Activated CD4-positive, alpha-beta T cell treated with anti-CD3 and anti-CD28 coated beads for 36 hours (primary cell): ENCODE measurements around the gene M1AP. TPM values are rescaled to one million over a fixed set of nuclear protein-coding genes. Genes with fewer than 3 reads are reported as not detected.

ENCODE experiments used
- ATAC-seq: fragments of 200-7000 bp; cut with Tn5 transposase; one replicate; pipeline ENCODE4 v1.10.0; 2021; ENCODE audit warnings: mild to moderate bottlenecking, moderate library complexity
- CTCF ChIA-PET: fragments of 350-600 bp; sonication (Branson Sonifier 250); formaldehyde crosslinking; loops from one replicate; lab custom pipeline; 2021; ENCODE audit warnings: antibody characterized with exemption; lab: Charles Lee
- POLR2A ChIA-PET: fragments of 350-600 bp; sonication (Branson Sonifier 250); formaldehyde crosslinking; loops from one replicate; lab custom pipeline; 2021; ENCODE audit warnings: antibody characterized with exemption, inconsistent platforms; lab: Charles Lee
- DNase-seq: peaks from one replicate; pipeline ENCODE4 v3.0.0-alpha.2; 2020
- H3K27ac Mint-ChIP-seq: one replicate; pipeline ENCODE4 v1.8.0; 2021; ENCODE audit warnings: mixed read lengths
- H3K27me3 Mint-ChIP-seq: one replicate; pipeline ENCODE4 v1.8.0; 2021; ENCODE audit warnings: mixed read lengths
- H3K36me3 Mint-ChIP-seq: one replicate; pipeline ENCODE4 v1.8.0; 2021; ENCODE audit warnings: low read depth, mixed read lengths
- H3K4me1 Mint-ChIP-seq: one replicate; pipeline ENCODE4 v1.8.0; 2021; ENCODE audit warnings: mixed read lengths
- H3K4me3 Mint-ChIP-seq: one replicate; pipeline ENCODE4 v1.8.0; 2021; ENCODE audit warnings: mild to moderate bottlenecking, moderate library complexity, mixed read lengths
- H3K9me3 Mint-ChIP-seq: one replicate; pipeline ENCODE4 v1.8.0; 2021; ENCODE audit warnings: low read depth, mixed read lengths
- intact Hi-C, 2 experiments: fragments of 100-400 bp; cut with DNase I in 1 of 2; cut with micrococcal nuclease in 1 of 2; formaldehyde crosslinking; loops; one replicate each; pipeline versions ENCODE4 v1.14.2 to v1.15.1; 2022 to 2024; cut with DNase I, micrococcal nuclease
- total RNA-seq, 2 experiments: library from RNA; stranded (reverse); gene quantifications; one replicate each; pipeline ENCODE4 v1.2.3, GENCODE V29; 2021

The M1AP gene
- total RNA-seq, 2 experiments from 2014 or later = 0.18 to 0.33 TPM

DNA sequence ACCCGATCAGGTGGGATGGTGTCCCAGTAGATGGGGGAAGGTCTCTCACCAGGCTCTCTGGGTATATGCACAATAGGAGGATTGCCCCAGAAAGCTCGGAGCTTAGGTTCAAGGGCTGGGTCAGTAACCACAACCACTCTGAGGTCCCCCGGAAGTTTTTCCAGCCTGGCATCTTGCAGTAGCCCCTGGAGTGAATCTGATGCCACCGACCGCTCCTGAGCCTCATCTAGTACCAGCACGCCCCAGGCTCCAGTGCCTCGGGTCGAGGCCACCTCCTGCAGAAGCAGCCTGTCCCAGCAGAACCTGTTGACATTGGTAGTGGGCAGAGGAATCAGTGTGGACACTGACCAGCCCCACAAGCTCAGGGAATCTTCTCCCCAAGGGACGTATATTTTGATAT is 124.1 kb downstream of the M1AP start:
- no peak overlapping the region for H3K27ac Mint-ChIP-seq
- no peak for ATAC-seq
- CTCF ChIA-PET = no interaction called here
- intact Hi-C loops = no loop called here
- peaks cover 32% of the 10 kb centered on the region for H3K36me3 Mint-ChIP-seq
- DNase-seq = no peak
- POLR2A ChIA-PET = no interaction called here
- H3K9me3 Mint-ChIP-seq = no peaks in the 10 kb centered on the region
- peaks cover 17% of the 10 kb centered on the region for H3K27me3 Mint-ChIP-seq
- H3K4me1 Mint-ChIP-seq = peaks cover 19% of the 10 kb centered on the region
- no peak overlapping the region for H3K4me3 Mint-ChIP-seq

DNA sequence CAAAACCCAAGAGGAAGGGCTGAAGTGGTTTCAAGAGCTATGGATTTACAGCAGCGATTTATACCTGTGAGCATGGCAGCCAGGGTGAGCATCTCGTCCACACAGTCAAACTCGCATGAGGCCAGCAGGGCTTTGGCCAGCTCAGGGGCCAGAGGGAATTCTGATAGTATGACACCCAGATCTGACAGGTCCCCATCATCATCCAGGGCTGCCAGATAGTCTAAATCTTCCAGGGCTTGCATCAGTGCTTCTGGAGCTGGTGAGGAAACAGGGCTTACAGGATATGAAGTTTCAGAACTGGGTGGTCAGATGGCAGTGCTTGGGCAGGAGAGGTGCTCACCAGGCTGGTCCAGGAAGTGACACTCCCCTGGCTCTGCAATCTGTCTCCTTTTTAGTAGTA is 125.6 kb downstream of the M1AP start:
- CTCF ChIA-PET = no interaction called here
- peaks cover 30% of the 10 kb centered on the region for H3K27me3 Mint-ChIP-seq
- ATAC-seq = no peak

DNA sequence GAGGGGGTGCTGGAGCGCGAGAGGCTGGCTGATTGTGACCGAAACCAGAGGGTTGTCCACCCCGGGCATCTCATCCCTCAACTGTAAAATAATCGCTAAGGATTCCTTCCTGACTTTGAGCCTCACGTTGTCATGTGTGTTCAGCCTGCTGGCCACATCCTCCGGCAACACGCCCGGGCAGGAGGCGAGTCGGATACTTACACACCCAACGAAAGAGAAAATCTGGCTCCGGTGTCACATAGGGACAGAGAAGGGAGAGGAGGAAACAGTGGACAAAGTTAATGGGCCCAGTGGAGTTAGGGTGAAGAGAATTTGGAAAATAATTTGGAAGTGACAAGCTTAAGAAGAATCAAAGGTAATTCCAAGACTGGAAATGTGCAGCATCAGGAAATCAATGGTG is 131.5 kb downstream of the M1AP start:
- no peak for ATAC-seq
- POLR2A ChIA-PET = interaction anchor here (1.0 to 1.6 kb wide), 2 partner anchors 10 to 13 kb away, joined by 3 read pairs; partner anchors contain the start of genes AUP1 and HTRA2

More for the DNA sequence above, 125.6 kb downstream of the M1AP start:
- Mint-ChIP-seq H3K4me1 (peaks cover 10% of the 10 kb centered on the region), H3K27ac (no peak overlapping the region), H3K36me3 (peaks cover 18% of the 10 kb centered on the region), H3K9me3 (no peaks in the 10 kb centered on the region), H3K4me3 (no peak overlapping the region)
- intact Hi-C loops = no loop called here
- no peak for DNase-seq
- POLR2A ChIA-PET = no interaction called here

DNA sequence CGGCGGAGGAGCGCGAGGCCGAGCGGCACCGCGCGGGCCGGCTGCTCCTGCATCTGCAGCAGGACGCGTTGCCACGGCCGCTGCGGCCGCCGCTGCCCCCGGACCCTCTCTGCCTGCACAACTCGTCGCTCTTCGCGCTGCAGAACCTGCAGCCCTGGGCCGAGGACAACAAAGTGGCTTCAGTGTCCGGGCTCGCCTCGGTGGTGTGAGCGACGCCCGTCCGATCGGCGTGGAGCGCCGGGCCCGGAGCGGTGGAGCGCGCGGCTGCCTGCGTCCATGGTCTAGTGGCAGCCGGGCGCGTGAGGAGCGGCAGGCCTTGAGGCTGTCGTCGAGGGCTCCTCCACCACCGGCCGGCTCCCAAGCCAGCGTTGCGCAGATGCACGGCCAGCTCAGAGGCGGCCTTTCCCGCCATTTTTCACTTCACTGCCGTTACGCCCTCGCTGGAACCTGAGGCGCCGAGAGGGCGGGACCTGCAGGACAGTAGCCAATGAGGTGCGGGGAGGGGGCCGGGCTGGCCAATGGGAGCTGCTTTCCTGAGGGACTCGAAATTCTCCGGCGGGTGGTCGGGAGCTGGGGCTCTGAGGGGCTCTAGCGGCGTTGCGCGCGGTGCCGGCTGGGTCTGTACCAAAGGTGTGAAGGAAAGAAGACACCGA is 132.0 kb downstream of the M1AP start:
- Mint-ChIP-seq H3K27ac (no peak overlapping the region), H3K27me3 (peaks cover 70% of the 10 kb centered on the region), H3K4me1 (peaks cover 14% of the 10 kb centered on the region), H3K36me3 (peaks cover 8% of the 10 kb centered on the region), H3K9me3 (no peaks in the 10 kb centered on the region), H3K4me3 (peak overlapping the region; percentile 46)
- DNase-seq (peak; percentile 84), ATAC-seq (peak; percentile 85)
- intact Hi-C loops = loop anchor here in 1 of 2 experiments (2.0 kb wide), 1 partner anchor 39 kb away; the partner anchor contains the start of gene DOK1
- ChIA-PET POLR2A (interaction anchor here (1.0 to 1.6 kb wide), 4 partner anchors 9 to 58 kb away, joined by 3 to 4 read pairs (median 3); partner anchors contain the start of genes AUP1, DQX1, HTRA2 and WBP1), CTCF (interaction anchor here (0.6 to 1.3 kb wide), 6 partner anchors 13 to 1266 kb away, joined by 3 to 4 read pairs (median 3); no protein-coding TSS in a partner anchor)

More for the DNA sequence above, 131.5 kb downstream of the M1AP start:
- CTCF ChIA-PET = interaction anchor here (0.7 to 1.2 kb wide), 4 partner anchors 12 to 780 kb away, joined by 3 to 4 read pairs (median 3); no protein-coding TSS in a partner anchor
- H3K36me3 Mint-ChIP-seq = peaks cover 8% of the 10 kb centered on the region
- intact Hi-C loops = no loop called here
- no peaks in the 10 kb centered on the region for H3K9me3 Mint-ChIP-seq
- H3K27ac Mint-ChIP-seq = no peak overlapping the region
- no peak overlapping the region for H3K4me3 Mint-ChIP-seq
- H3K4me1 Mint-ChIP-seq = peaks cover 14% of the 10 kb centered on the region
- DNase-seq = no peak
- peaks cover 66% of the 10 kb centered on the region for H3K27me3 Mint-ChIP-seq

DNA sequence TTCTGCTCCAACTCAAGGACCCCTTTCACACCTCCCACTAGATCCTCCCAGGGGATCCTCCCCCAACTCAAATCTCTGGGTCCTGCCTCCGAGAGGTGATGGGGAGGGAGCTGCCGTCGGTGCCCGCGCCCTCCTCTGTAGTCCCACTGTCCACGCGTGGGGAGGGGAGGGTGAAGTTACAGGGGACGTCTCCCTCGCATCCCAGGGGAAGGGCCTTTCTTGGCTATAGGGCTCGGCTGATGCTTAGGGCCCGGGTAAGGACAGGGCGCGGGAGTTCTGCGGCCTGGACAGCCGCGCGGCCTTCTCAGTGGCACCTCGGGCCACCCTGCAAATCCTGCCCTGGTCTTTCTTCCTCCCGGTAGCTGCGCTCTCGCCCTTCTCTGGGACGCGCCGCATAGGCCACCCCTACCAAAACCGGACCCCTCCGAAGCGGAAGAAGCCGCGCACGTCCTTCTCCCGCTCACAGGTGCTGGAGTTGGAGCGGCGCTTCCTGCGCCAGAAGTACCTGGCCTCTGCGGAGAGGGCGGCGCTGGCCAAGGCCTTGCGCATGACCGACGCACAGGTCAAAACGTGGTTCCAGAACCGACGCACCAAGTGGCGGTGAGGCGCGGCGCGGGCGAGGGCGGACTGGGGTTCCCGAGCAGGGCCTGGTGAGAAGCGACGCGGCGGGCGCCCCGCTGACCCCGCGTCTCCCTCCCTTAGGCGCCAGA is 132.7 kb downstream of the M1AP start:
- H3K4me1 Mint-ChIP-seq = peaks cover 16% of the 10 kb centered on the region
- H3K4me3 Mint-ChIP-seq = peak overlapping the region; percentile 57
- DNase-seq (peak; percentile 35), ATAC-seq (no peak)
- peaks cover 8% of the 10 kb centered on the region for H3K36me3 Mint-ChIP-seq
- ChIA-PET CTCF (interaction anchor here (0.6 to 1.3 kb wide), 4 partner anchors 12 to 1265 kb away, joined by 3 read pairs; no protein-coding TSS in a partner anchor), POLR2A (interaction anchor here (1.1 to 1.6 kb wide), 3 partner anchors 10 to 57 kb away, joined by 3 to 4 read pairs (median 3); partner anchors contain the start of genes AUP1, DQX1, HTRA2 and WBP1)
- H3K27ac Mint-ChIP-seq = no peak overlapping the region
- intact Hi-C loops = loop anchor here in 1 of 2 experiments (2.0 kb wide), 1 partner anchor 39 kb away; the partner anchor contains the start of gene DOK1
- H3K9me3 Mint-ChIP-seq = no peaks in the 10 kb centered on the region
- H3K27me3 Mint-ChIP-seq = peaks cover 69% of the 10 kb centered on the region

DNA sequence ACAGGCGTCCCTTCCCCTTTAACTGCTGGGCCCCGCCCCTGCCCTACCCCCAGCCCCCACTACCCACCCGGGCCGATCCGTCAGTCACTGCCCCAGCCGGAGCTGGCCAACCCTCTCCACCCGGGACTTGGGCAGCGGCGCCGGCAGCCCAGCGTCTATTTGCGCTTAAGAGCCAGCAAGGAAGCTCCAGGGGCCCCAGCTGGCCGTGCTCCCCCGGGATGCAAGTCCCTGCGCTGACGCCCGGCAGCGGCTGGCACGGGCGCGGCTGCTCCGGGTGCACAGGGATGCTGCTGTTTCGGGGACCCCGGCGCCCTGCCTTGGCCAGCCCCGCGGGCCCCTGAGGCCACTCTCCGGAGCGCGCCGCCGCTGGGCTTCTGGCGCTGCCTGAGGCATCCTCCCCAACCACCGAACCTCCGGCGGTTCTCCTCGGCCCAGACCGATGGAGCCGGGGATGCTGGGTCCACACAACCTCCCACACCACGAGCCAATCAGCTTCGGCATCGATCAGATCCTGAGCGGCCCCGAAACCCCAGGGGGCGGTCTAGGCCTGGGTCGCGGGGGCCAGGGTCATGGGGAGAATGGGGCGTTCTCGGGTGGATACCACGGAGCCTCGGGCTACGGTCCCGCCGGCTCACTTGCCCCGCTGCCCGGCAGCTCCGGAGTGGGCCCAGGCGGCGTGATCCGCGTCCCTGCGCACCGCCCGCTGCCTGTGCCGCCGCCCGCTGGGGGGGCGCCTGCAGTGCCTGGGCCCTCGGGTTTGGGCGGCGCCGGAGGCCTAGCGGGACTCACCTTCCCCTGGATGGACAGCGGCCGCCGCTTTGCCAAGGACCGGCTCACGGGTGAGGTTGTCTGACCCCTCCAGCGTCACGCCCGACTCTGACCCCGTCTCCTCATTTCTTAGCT is 133.5 kb downstream of the M1AP start, which contains the start of gene TLX2:
TLX2 (plus strand) TSS at position 83 of the 903 bp plus-strand sequence; CDS start at position 440, 357 bp downstream.
- no peaks in the 10 kb centered on the region for H3K9me3 Mint-ChIP-seq
- peaks cover 64% of the 10 kb centered on the region for H3K27me3 Mint-ChIP-seq
- H3K4me3 Mint-ChIP-seq = peak within 1 kb of the TSS; percentile 57
- POLR2A ChIA-PET = interaction anchor here (1.3 kb wide), 1 partner anchor 56 kb away, joined by 4 read pairs; the partner anchor contains the start of gene WBP1
- peak; percentile 20 for ATAC-seq
- peaks cover 8% of the 10 kb centered on the region for H3K36me3 Mint-ChIP-seq
- CTCF ChIA-PET = interaction anchor here (0.9 to 1.3 kb wide), 4 partner anchors 11 to 75 kb away, joined by 3 read pairs; no protein-coding TSS in a partner anchor
- no peak within 1 kb of the TSS for H3K27ac Mint-ChIP-seq
- intact Hi-C loops = loop anchor here in 1 of 2 experiments (1.0 to 2.0 kb wide), 2 partner anchors 15 to 40 kb away; partner anchors contain the start of genes DOK1 and LBX2
- DNase-seq = peak; percentile 43
- H3K4me1 Mint-ChIP-seq = peaks cover 17% of the 10 kb centered on the region

DNA sequence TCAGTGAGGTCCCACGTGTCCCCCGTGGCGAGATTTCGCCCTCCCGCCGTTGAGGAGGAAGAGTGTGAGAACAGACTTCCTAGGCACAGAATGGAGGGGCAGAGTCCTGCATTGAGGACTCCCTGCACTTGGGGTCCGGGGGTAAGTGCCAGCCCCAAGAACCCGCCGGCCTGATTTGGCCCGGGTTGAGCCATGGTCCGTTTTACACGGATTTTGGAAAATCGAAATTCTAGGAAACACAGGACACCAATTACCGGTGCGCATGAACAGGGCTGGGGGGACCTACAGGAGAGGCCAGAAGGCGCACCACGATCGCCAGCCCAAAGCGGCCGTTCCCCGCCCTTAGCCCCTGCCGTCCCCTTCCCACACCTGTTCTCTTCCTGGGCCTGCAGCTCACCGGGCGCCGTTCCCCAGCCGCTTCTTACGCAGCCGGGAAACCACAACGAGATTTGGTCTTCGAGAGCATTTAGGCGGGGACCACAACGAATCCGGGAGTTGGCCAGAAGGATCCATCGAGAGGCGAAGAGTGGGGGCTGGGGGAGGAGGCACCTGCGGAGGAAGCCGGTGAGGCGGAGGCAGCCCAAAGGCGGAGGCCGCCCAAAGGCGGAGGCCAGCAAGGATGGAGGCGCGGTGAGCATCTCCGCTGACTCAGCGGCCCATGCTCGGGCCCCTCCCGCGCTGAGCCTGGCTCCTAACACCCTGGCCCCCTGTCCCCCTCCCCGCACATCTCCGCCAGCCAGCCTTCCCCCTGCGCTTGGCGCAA is 134.3 kb downstream of the M1AP start:
- H3K27me3 Mint-ChIP-seq = peaks cover 62% of the 10 kb centered on the region
- peak; percentile 44 for ATAC-seq
- no peaks in the 10 kb centered on the region for H3K9me3 Mint-ChIP-seq
- intact Hi-C loops = loop anchor here in 1 of 2 experiments (1.0 to 2.0 kb wide), 2 partner anchors 14 to 41 kb away; partner anchors contain the start of genes DOK1 and LBX2
- CTCF ChIA-PET = interaction anchor here (1.0 to 1.3 kb wide), 3 partner anchors 31 to 101 kb away, joined by 3 to 5 read pairs (median 3); partner anchors contain the start of genes CCDC142 and TTC31
- POLR2A ChIA-PET = interaction anchor here (0.6 kb wide), 1 partner anchor 47 kb away, joined by 3 read pairs; no protein-coding TSS in a partner anchor
- no peak overlapping the region for H3K27ac Mint-ChIP-seq
- H3K4me1 Mint-ChIP-seq = peaks cover 17% of the 10 kb centered on the region
- peak; percentile 66 for DNase-seq
- H3K4me3 Mint-ChIP-seq = peak overlapping the region; percentile 25
- peaks cover 8% of the 10 kb centered on the region for H3K36me3 Mint-ChIP-seq

DNA sequence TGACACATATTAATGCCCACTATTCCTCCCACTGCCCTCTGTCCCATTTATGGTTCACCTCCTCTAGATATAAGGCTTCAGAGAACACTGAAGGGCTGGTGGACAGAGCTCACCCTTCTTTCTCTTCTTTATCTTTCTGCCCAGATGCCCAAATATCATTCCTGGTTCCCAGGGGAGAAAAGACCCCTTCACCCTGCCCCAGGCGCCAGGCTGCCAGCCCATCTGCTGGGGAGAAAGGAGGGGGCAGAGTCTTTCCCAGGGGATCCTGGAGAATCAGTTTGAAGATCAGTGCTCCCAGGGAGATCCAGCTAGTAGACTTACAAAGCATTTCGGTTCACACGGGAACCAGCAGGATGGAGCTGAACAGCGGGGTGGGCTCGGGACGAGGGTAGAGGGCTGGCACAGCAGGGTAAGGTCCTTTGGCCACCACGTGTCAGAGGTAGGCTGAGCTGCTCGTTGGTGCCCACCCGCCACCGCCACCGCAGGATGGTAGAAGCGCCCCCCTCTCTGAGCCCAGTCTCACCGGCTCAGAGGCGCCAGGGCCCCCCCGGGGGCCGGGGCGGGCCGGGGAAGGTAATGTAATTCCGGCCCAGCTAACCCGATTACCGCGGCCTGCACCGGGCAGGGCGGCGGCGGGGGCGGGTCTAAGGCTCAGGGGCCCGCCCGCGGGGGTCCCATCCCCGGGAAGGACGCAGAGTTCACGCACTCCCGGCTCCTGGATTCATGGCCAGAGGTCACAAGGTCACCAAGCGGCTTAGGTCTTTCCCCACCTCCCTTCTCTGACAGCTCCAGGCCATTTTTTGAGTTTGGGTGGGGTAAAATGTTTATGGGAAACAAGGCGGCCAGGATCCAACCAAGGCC is 135.2 kb downstream of the M1AP start:
- H3K27me3 Mint-ChIP-seq = peaks cover 55% of the 10 kb centered on the region
- peaks cover 8% of the 10 kb centered on the region for H3K36me3 Mint-ChIP-seq
- H3K27ac Mint-ChIP-seq = no peak overlapping the region
- no peak for DNase-seq
- ChIA-PET POLR2A (interaction anchor here (0.6 kb wide), 1 partner anchor 46 kb away, joined by 3 read pairs; no protein-coding TSS in a partner anchor), CTCF (interaction anchor here (0.6 to 1.3 kb wide), 4 partner anchors 30 to 474 kb away, joined by 3 to 5 read pairs (median 3); partner anchors contain the start of genes CCDC142 and TTC31)
- H3K4me1 Mint-ChIP-seq = peaks cover 23% of the 10 kb centered on the region
- H3K9me3 Mint-ChIP-seq = no peaks in the 10 kb centered on the region
- no peak overlapping the region for H3K4me3 Mint-ChIP-seq
- intact Hi-C loops = no loop called here
- no peak for ATAC-seq
